Testis (tissue), 3 donors: ENCODE measurements around the gene ANKS1B. TPM values are rescaled to one million over a fixed set of nuclear protein-coding genes. Genes with fewer than 3 reads are reported as not detected.
"Not testable (repeated sequence)": the region's sequence is repeated elsewhere in the genome, so short reads cannot be mapped to it uniquely, and the experiment has no call there.

Source experiments
- DNase-seq: peaks from one replicate; pipeline ENCODE4 v3.0.0-alpha.2; 2019
- H3K27ac ChIP-seq, 2 donors: fragments of 200-600 bp; sonication (generic); one replicate each; pipeline ENCODE4 v1.5.1; 2019
- H3K27me3 ChIP-seq: fragments of 200-600 bp; sonication (generic); one replicate; pipeline ENCODE4 v1.5.1; 2019
- H3K36me3 ChIP-seq: fragments of 200-600 bp; sonication (generic); one replicate; pipeline ENCODE4 v1.5.1; 2017; ENCODE audit warnings: low read depth; ENCODE audit errors: missing control alignments
- H3K4me1 ChIP-seq: fragments of 200-600 bp; sonication (generic); one replicate; pipeline ENCODE4 v1.5.1; 2019
- H3K4me3 ChIP-seq, 2 donors: fragments of 200-600 bp; sonication (generic); one replicate each; pipeline ENCODE4 v1.5.1; 2017 to 2019
- H3K9me3 ChIP-seq: fragments of 200-600 bp; sonication (generic); one replicate; pipeline ENCODE4 v1.5.1; 2017
- POLR2A ChIP-seq: fragments of 450-650 bp; IDR thresholded peaks from one replicate; pipeline ENCODE4 v1.6.1; 2017; ENCODE audit warnings: antibody characterized with exemption, mild to moderate bottlenecking, moderate library complexity
- WGBS, 2 donors: methylation state at CpG; one replicate each; pipeline ENCODE4 v1.1.5; 2018; 5-methylcytosine and 5-hydroxymethylcytosine counted together
- intact Hi-C: fragments of 100-400 bp; cut with DNase I; formaldehyde crosslinking; loops from one replicate; pipeline ENCODE4 v1.15.1; 2023; ENCODE audit warnings: low total_unique reads
- polyA plus RNA-seq: library from polyadenylated mRNA; stranded (reverse); fragments of 350-450 nt; fragmentation: Illumina TruSeq; extraction: RNeasy Lipid Tissue Mini Kit (QIAGEN cat#74804); gene quantifications from one replicate; pipeline ENCODE4 v1.2.3, GENCODE V29; 2014; ENCODE audit warnings: low read depth, low replicate concordance; ENCODE audit not compliant: insufficient read depth
- total RNA-seq, 2 donors: library from RNA; depleted of rRNA; stranded (reverse); fragments of >200 nt; gene quantifications; one replicate each; pipeline ENCODE4 v1.2.3, GENCODE V29; 2016
- TF ChIP-seq, protein P1 (sequence below), 3 experiments: fragments of 450-650 bp in 2 of 3; fragments of 200-600 bp in 1 of 3; sonication (generic) in 1 of 3; IDR thresholded peaks; one replicate each; pipeline ENCODE4 v1.5.1; 2016 to 2019; ENCODE audit warnings: antibody characterized with exemption in 3 of 3, mild to moderate bottlenecking in 2 of 3, moderate library complexity in 1 of 3

Gene ANKS1B
- total and polyA plus RNA-seq, 3 donors from 2014 or later, result 26.8 to 58.2 (median 30.9) TPM

DNA sequence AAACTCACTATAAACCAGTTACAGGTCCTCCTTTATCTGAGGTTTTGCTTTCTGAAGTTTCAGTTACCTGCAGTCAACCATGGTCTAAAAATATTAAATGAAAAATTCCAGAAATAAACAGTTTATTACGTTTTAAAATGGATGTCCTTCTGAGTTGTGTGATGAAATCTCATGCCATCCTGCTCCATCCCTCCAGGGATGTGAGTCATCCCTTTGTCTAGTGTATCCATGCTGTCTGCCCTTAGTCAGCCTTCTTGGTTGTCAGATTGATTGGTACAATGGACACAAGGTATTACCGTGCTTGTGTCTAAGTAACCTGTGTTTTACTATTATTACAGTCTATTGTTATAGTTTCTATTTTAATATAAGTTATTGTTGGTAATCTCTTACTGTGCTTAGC is 1011.3 kb downstream of the ANKS1B start:
- no peak for DNase-seq
- intact Hi-C loops, result no loop called here
- no peaks in the 10 kb centered on the region for H3K36me3 ChIP-seq
- H3K4me1 ChIP-seq, result no peaks in the 10 kb centered on the region
- TF ChIP-seq POLR2A, result no peak
- TF ChIP-seq, protein P1, sequence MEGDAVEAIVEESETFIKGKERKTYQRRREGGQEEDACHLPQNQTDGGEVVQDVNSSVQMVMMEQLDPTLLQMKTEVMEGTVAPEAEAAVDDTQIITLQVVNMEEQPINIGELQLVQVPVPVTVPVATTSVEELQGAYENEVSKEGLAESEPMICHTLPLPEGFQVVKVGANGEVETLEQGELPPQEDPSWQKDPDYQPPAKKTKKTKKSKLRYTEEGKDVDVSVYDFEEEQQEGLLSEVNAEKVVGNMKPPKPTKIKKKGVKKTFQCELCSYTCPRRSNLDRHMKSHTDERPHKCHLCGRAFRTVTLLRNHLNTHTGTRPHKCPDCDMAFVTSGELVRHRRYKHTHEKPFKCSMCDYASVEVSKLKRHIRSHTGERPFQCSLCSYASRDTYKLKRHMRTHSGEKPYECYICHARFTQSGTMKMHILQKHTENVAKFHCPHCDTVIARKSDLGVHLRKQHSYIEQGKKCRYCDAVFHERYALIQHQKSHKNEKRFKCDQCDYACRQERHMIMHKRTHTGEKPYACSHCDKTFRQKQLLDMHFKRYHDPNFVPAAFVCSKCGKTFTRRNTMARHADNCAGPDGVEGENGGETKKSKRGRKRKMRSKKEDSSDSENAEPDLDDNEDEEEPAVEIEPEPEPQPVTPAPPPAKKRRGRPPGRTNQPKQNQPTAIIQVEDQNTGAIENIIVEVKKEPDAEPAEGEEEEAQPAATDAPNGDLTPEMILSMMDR (IDR thresholded peaks at IDR 0.05), result no peak
- H3K9me3 ChIP-seq, result no peaks in the 10 kb centered on the region
- no peak overlapping the region for H3K4me3 ChIP-seq
- 76 to 87% methylated on average over 2 of the region's 2 CpGs for WGBS, 2 donors
- H3K27me3 ChIP-seq, result no peaks in the 10 kb centered on the region
- no peak overlapping the region for H3K27ac ChIP-seq

DNA sequence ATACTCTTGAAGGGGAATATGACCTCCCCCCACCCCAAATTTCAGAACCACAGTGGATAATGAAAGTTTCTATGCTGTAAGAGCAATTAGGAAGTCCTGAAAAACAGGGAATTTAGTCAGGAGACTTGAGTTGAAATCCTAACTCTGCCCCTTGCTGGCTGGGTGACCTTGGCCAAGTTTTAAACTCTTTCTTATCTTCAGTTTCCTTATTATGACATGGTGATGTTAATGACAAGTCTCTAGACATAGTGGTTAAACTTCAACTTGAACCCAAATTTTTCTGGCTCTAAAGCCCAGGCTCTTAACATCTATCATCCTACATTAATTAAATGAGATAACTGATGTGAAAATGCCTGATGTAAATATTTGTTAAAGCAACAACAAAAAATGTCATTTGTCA is 1013.8 kb downstream of the ANKS1B start:
- no peak for DNase-seq
- H3K4me3 ChIP-seq, result no peak overlapping the region
- no peaks in the 10 kb centered on the region for H3K4me1 ChIP-seq
- no peak overlapping the region for H3K27ac ChIP-seq
- H3K27me3 ChIP-seq, result no peaks in the 10 kb centered on the region
- TF ChIP-seq POLR2A, result no peak
- TF ChIP-seq, protein P1 (IDR thresholded peaks at IDR 0.05), result no peak
- H3K36me3 ChIP-seq, result no peaks in the 10 kb centered on the region
- intact Hi-C loops, result no loop called here
- no peaks in the 10 kb centered on the region for H3K9me3 ChIP-seq

DNA sequence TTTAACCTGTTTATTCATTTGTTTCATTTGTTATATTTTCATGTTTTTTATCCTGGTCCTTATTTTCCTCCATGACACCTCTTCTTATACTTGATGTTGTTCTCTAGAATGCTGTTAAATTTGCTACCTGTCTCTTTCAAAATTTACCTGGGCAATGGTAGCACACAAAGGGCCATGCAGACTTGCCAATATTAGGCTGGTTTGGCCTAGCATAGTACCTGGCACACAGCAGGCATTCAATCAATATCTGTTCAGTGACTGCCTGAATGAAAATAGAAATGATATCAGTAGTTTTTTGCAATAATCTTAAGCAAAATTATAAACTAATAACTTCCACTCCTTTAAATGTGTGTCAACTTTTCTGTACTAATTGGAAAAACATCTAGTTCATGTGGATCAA is 1014.5 kb downstream of the ANKS1B start:
- Histone ChIP-seq H3K36me3 (no peaks in the 10 kb centered on the region), H3K27ac (no peak overlapping the region), H3K4me1 (no peaks in the 10 kb centered on the region), H3K4me3 (no peak overlapping the region), H3K9me3 (no peaks in the 10 kb centered on the region), H3K27me3 (no peaks in the 10 kb centered on the region)
- intact Hi-C loops, result no loop called here
- no peak for DNase-seq
- no peak for TF ChIP-seq POLR2A
- TF ChIP-seq, protein P1 (IDR thresholded peaks at IDR 0.05), result no peak

DNA sequence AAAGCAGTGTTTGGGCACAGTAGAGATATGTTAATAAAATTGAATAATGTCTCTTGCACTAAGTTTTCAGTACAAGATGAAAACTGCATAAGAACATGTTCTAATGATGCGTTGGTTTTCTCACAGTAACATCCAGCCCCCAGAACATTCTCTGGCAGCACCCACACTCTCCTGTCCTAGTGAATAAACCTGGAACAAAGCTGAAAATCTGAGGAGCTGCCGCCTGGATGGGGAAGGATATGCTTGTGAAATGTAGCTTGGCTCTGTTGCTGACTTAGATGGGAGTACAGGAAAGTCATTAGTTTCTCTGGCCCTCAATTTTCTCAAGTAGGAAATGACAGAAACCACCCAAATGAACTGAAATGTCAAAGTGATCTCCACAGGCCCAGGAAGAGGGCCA is 1015.8 kb downstream of the ANKS1B start:
- no peak overlapping the region for H3K27ac ChIP-seq
- TF ChIP-seq, protein P1 (IDR thresholded peaks at IDR 0.05), result no peak
- no peak for TF ChIP-seq POLR2A

DNA sequence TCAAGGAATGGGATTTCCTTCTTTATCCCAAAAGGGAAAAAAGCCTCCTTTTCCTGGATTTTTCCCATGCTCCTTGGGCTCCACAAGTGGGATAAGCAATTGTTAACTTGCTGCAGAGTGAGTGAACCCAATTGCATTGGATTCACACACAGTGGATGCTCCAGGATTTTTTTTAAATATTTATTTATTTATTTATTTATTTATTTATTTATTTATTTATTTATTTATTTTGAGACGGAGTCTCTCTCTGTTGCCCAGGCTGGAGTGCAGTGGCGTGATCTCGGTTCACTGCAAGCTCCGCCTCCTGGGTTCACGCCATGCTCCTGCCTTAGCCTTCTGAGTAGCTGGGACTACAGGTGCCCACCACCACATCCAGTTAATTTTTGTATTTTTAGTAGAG is 1027.6 kb downstream of the ANKS1B start:
- WGBS, 2 donors, result 88 to 92% methylated on average over 5 of the region's 5 CpGs

More for the DNA sequence above, 1015.8 kb downstream of the ANKS1B start:
- H3K36me3 ChIP-seq, result no peaks in the 10 kb centered on the region
- DNase-seq, result no peak
- no peaks in the 10 kb centered on the region for H3K9me3 ChIP-seq
- no peaks in the 10 kb centered on the region for H3K4me1 ChIP-seq
- intact Hi-C loops, result no loop called here
- WGBS, 2 donors, result 67 to 69% methylated on average over 2 of the region's 2 CpGs
- H3K4me3 ChIP-seq, result no peak overlapping the region
- no peaks in the 10 kb centered on the region for H3K27me3 ChIP-seq

More for the DNA sequence above, 1027.6 kb downstream of the ANKS1B start:
- H3K27ac ChIP-seq, H3K36me3 ChIP-seq, H3K9me3 ChIP-seq, H3K4me3 ChIP-seq, H3K27me3 ChIP-seq, H3K4me1 ChIP-seq, intact Hi-C loops, DNase-seq: not testable (repeated sequence)
